ENCODE data around the gene PLG. TPM values are rescaled to one million over a fixed set of nuclear protein-coding genes. Genes with fewer than 3 reads are reported as not detected.
A peak's percentile ranks its signal among the peaks of the same experiment; 100 is the strongest.
"Not testable (repeated sequence)": the region's sequence is repeated elsewhere in the genome, so short reads cannot be mapped to it uniquely, and the experiment has no call there.

PLG gene
- total RNA-seq, 1 experiment from 2014 or later: 0.72 TPM

- H3K27ac Mint-ChIP-seq: no peak overlapping the region
- H3K4me3 Mint-ChIP-seq: peak overlapping the region; percentile 43; the same call in 1 of the 2 replicates
- ChIA-PET POLR2A (no interaction called here), CTCF (interaction anchor here (0.6 to 2.0 kb wide), 14 partner anchors 16 to 625 kb away, joined by 3 to 34 read pairs (median 4); no protein-coding TSS in a partner anchor)
- H3K36me3 Mint-ChIP-seq: no peaks in the 10 kb centered on the region; the same call in 1 of the 2 replicates
- DNase-seq (ENCODE audit: low spot score) (peak; percentile 74), ATAC-seq (peak; percentile 95)
- peaks cover 9% of the 10 kb centered on the region for H3K27me3 Mint-ChIP-seq (ENCODE audit: low read depth)
- H3K9me3 Mint-ChIP-seq: peaks cover 13% of the 10 kb centered on the region
- peaks cover 13% of the 10 kb centered on the region for H3K4me1 Mint-ChIP-seq
- TF ChIP-seq CTCF (IDR thresholded peaks at IDR 0.05): peak; percentile 66
- no peak for TF ChIP-seq ESRRA (CRISPR knock-in tag; IDR thresholded peaks at IDR 0.05; ENCODE audit: borderline replicate concordance)
Observed at GRCh38 chr6:160750276-160750689, 48.2 kb downstream of the PLG start.

GRCh38 chr6:160753211-160753610 is 51.2 kb downstream of the PLG start:
- H3K9me3 Mint-ChIP-seq; POLR2A ChIA-PET; H3K36me3 Mint-ChIP-seq; H3K4me3 Mint-ChIP-seq; CTCF ChIA-PET; ATAC-seq; H3K27me3 Mint-ChIP-seq (ENCODE audit: low read depth); H3K27ac Mint-ChIP-seq; DNase-seq (ENCODE audit: low spot score): not testable (repeated sequence)
- H3K4me1 Mint-ChIP-seq: peaks cover 25% of the 10 kb centered on the region

- ATAC-seq (peak; percentile 62), DNase-seq (ENCODE audit: low spot score) (no peak)
- Mint-ChIP-seq H3K27ac (no peak overlapping the region), H3K36me3 (no peaks in the 10 kb centered on the region), H3K9me3 (peaks cover 7% of the 10 kb centered on the region; the same call in 1 of the 2 replicates), H3K4me3 (no peak overlapping the region), H3K27me3 (ENCODE audit: low read depth) (no peaks in the 10 kb centered on the region), H3K4me1 (peaks cover 29% of the 10 kb centered on the region)
- TF ChIP-seq ZNF138 (CRISPR knock-in tag; conservative IDR thresholded peaks at IDR 0.05): no peak
- no peak for TF ChIP-seq TEAD1 (CRISPR knock-in tag; IDR thresholded peaks at IDR 0.05)
- ChIA-PET CTCF (interaction anchor here (0.7 to 2.0 kb wide), 6 partner anchors 10 to 619 kb away, joined by 3 to 13 read pairs (median 5); no protein-coding TSS in a partner anchor), POLR2A (interaction anchor here (0.5 kb wide), 1 partner anchor 84 kb away, joined by 3 read pairs; no protein-coding TSS in a partner anchor)
Observed at GRCh38 chr6:160755165-160755564, 53.1 kb downstream of the PLG start.

GRCh38 chr6:160756021-160756420 is 54.0 kb downstream of the PLG start:
- Mint-ChIP-seq H3K9me3 (peaks cover 10% of the 10 kb centered on the region; the same call in 1 of the 2 replicates), H3K27ac (no peak overlapping the region), H3K36me3 (no peaks in the 10 kb centered on the region), H3K4me1 (peaks cover 21% of the 10 kb centered on the region), H3K27me3 (ENCODE audit: low read depth) (no peaks in the 10 kb centered on the region), H3K4me3 (no peak overlapping the region)
- CTCF ChIA-PET: interaction anchor here (1.2 to 2.0 kb wide), 3 partner anchors 11 to 618 kb away, joined by 5 to 13 read pairs (median 5); no protein-coding TSS in a partner anchor
- ATAC-seq (no peak), DNase-seq (ENCODE audit: low spot score) (no peak)
- POLR2A ChIA-PET: no interaction called here
- TF ChIP-seq ZNF423 (CRISPR knock-in tag; IDR thresholded peaks at IDR 0.05) (no peak), ZNF416 (CRISPR knock-in tag; IDR thresholded peaks at IDR 0.05) (no peak), ESRRA (CRISPR knock-in tag; IDR thresholded peaks at IDR 0.05; ENCODE audit: borderline replicate concordance) (no peak), SMAD3 (CRISPR knock-in tag; IDR thresholded peaks at IDR 0.05; ENCODE audit: borderline replicate concordance) (no peak), JUN (CRISPR knock-in tag; IDR thresholded peaks at IDR 0.05) (no peak), OVOL2 (CRISPR knock-in tag; IDR thresholded peaks at IDR 0.05; ENCODE audit: borderline replicate concordance) (no peak), ZNF396 (CRISPR knock-in tag; IDR thresholded peaks at IDR 0.05; ENCODE audit: borderline replicate concordance) (no peak), NR2C2 (CRISPR knock-in tag; IDR thresholded peaks at IDR 0.05) (no peak)
- TF ChIP-seq, protein P1, sequence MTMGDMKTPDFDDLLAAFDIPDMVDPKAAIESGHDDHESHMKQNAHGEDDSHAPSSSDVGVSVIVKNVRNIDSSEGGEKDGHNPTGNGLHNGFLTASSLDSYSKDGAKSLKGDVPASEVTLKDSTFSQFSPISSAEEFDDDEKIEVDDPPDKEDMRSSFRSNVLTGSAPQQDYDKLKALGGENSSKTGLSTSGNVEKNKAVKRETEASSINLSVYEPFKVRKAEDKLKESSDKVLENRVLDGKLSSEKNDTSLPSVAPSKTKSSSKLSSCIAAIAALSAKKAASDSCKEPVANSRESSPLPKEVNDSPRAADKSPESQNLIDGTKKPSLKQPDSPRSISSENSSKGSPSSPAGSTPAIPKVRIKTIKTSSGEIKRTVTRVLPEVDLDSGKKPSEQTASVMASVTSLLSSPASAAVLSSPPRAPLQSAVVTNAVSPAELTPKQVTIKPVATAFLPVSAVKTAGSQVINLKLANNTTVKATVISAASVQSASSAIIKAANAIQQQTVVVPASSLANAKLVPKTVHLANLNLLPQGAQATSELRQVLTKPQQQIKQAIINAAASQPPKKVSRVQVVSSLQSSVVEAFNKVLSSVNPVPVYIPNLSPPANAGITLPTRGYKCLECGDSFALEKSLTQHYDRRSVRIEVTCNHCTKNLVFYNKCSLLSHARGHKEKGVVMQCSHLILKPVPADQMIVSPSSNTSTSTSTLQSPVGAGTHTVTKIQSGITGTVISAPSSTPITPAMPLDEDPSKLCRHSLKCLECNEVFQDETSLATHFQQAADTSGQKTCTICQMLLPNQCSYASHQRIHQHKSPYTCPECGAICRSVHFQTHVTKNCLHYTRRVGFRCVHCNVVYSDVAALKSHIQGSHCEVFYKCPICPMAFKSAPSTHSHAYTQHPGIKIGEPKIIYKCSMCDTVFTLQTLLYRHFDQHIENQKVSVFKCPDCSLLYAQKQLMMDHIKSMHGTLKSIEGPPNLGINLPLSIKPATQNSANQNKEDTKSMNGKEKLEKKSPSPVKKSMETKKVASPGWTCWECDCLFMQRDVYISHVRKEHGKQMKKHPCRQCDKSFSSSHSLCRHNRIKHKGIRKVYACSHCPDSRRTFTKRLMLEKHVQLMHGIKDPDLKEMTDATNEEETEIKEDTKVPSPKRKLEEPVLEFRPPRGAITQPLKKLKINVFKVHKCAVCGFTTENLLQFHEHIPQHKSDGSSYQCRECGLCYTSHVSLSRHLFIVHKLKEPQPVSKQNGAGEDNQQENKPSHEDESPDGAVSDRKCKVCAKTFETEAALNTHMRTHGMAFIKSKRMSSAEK (CRISPR knock-in tag; IDR thresholded peaks at IDR 0.05; ENCODE audit: borderline replicate concordance): no peak
- TF ChIP-seq, protein P2, sequence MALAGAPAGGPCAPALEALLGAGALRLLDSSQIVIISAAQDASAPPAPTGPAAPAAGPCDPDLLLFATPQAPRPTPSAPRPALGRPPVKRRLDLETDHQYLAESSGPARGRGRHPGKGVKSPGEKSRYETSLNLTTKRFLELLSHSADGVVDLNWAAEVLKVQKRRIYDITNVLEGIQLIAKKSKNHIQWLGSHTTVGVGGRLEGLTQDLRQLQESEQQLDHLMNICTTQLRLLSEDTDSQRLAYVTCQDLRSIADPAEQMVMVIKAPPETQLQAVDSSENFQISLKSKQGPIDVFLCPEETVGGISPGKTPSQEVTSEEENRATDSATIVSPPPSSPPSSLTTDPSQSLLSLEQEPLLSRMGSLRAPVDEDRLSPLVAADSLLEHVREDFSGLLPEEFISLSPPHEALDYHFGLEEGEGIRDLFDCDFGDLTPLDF (CRISPR knock-in tag; IDR thresholded peaks at IDR 0.05): no peak
- TF ChIP-seq, protein P3, sequence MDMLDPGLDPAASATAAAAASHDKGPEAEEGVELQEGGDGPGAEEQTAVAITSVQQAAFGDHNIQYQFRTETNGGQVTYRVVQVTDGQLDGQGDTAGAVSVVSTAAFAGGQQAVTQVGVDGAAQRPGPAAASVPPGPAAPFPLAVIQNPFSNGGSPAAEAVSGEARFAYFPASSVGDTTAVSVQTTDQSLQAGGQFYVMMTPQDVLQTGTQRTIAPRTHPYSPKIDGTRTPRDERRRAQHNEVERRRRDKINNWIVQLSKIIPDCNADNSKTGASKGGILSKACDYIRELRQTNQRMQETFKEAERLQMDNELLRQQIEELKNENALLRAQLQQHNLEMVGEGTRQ (CRISPR knock-in tag; IDR thresholded peaks at IDR 0.05): no peak
- TF ChIP-seq, protein P4, sequence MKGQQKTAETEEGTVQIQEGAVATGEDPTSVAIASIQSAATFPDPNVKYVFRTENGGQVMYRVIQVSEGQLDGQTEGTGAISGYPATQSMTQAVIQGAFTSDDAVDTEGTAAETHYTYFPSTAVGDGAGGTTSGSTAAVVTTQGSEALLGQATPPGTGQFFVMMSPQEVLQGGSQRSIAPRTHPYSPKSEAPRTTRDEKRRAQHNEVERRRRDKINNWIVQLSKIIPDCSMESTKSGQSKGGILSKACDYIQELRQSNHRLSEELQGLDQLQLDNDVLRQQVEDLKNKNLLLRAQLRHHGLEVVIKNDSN (CRISPR knock-in tag; IDR thresholded peaks at IDR 0.05): no peak
- TF ChIP-seq, protein P5, sequence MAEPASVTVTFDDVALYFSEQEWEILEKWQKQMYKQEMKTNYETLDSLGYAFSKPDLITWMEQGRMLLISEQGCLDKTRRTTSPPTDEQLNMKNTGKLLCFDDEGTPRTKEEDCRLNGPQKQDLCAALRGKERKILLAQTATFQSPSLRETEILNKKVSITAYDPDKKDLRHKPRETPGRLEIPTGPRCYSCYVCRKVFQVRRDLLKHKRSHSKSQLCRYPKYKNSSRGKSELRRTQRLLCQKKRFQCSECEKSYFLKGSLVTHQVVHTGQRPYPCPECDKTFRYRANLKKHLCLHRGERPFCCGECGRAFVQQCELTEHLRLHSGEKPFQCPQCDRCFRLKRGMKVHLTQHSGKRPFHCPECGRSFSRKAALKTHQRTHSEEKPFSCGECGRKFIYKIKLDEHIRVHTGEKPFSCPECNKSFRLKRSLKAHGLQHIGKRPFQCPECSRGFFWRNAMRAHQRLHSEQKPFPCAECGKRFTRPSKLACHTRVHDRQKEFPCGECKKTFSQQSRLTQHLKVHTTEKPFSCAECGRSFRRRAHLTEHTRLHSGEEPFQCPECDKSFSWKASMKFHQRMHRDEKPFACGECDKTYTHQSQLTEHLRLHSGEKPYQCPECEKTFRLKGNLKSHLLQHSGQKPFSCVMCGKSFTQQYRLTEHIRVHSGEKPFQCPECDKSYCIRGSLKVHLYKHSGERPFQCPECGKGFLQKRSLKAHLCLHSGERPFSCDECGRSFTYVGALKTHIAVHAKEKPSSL (CRISPR knock-in tag; conservative IDR thresholded peaks at IDR 0.05): no peak
